Measurements from ENCODE around the gene PHF14. TPM values are rescaled to one million over a fixed set of nuclear protein-coding genes. Genes with fewer than 3 reads are reported as not detected.

Gene PHF14
- total RNA-seq, 2 donors from 2014 or later, result 13.0 to 14.3 TPM

DNA sequence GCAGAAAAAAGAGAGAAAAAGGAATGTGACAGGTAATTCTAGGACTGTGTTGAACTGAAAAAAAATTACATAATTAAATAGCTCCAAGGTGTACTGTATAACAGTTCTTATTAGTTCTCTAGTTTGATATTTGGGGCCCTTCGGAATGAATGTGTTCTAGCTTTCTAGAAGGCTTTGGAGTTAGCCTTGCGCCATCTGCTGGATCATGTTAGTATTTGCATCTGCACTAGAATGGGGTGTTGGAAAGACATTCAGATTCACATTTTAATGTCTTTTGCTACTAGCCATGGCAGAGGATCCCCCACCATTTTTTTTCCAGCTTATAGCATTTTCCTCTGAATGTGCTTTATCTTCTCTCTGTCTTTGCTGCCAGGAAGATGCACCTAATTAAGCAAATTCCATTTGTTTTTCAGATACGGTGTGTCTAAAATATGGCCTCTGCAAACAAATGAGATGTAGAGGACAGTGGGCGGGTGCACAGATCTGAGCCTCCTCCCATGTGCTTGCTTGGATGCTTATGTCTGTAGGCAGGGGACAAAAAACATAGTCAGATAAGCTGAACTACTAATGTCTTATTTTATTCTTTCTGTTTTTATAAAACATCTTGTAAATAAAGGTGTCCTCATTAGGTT, 238.5 kb downstream of the PHF14 start:
- no peaks in the 10 kb centered on the region for H3K4me1 ChIP-seq
- H3K4me3 ChIP-seq, result no peak overlapping the region
- no peaks in the 10 kb centered on the region for H3K36me3 ChIP-seq
- no peak overlapping the region for H3K27ac ChIP-seq
- no peak for DNase-seq (ENCODE audit: low spot score)
- H3K9me3 ChIP-seq, result no peaks in the 10 kb centered on the region
- H3K27me3 ChIP-seq, result no peaks in the 10 kb centered on the region
- TF ChIP-seq, protein P1, sequence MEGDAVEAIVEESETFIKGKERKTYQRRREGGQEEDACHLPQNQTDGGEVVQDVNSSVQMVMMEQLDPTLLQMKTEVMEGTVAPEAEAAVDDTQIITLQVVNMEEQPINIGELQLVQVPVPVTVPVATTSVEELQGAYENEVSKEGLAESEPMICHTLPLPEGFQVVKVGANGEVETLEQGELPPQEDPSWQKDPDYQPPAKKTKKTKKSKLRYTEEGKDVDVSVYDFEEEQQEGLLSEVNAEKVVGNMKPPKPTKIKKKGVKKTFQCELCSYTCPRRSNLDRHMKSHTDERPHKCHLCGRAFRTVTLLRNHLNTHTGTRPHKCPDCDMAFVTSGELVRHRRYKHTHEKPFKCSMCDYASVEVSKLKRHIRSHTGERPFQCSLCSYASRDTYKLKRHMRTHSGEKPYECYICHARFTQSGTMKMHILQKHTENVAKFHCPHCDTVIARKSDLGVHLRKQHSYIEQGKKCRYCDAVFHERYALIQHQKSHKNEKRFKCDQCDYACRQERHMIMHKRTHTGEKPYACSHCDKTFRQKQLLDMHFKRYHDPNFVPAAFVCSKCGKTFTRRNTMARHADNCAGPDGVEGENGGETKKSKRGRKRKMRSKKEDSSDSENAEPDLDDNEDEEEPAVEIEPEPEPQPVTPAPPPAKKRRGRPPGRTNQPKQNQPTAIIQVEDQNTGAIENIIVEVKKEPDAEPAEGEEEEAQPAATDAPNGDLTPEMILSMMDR (IDR thresholded peaks at IDR 0.05), result peak; percentile 84 to 85

DNA sequence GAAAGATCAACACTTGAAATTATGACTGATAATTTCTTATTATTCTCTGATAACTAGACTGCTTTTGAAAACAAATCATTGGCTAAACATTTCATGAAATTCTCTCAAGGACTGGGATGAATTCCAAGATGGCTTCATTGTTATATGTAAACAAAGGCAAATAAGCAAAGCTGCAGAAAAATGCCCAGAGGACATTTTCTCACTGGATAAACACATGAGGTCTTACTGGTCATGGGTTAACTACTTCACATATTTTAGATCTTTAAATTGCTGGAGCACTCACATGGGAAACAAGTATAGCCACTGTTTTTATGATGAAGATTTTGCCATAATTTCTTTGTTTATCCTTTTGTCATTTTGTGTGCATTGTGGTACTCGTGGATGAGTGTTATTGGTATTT, 239.1 kb downstream of the PHF14 start:
- Histone ChIP-seq H3K4me1 (no peaks in the 10 kb centered on the region), H3K27me3 (no peaks in the 10 kb centered on the region), H3K27ac (no peak overlapping the region), H3K4me3 (no peak overlapping the region), H3K36me3 (no peaks in the 10 kb centered on the region), H3K9me3 (no peaks in the 10 kb centered on the region)
- TF ChIP-seq, protein P1 (IDR thresholded peaks at IDR 0.05), result no peak
- no peak for DNase-seq (ENCODE audit: low spot score)

DNA sequence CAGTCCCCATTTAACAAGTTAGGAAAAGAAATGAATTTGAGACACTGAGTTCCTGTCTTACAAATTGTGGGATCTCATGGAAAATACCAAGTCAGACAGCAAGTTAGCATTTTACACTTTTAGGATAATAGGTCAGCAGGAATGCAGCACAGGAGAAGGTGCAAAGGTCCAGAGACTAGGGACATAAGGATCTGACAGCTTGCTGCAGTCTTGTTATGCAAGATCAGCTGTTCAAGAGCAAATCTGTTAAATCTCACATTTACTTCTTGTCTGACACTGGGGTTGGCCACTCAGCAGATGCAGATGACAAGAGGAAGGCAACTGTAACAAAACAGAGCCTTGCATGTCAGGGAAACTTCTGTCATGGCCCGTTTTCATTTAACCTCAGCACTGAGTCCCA, 239.6 kb downstream of the PHF14 start:
- no peak overlapping the region for H3K27ac ChIP-seq

DNA sequence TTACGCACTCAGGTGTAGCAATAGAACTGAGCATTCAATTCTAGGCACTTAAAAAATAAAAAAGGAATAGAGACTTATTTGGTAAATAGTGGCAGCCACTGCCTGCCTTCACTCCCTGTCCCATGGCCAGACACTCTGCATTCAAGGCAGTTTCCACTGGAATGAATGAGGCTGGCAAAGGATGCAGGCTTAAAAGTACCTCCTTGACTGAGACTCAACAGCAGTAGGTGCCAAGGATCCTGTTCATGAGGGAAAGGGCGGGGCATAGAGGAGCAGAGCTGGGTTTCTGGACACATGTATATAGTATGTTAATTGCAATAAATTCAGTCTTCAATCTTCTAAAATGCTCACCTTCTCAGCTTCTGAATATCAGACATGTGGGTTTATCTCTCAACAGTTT, 242.6 kb downstream of the PHF14 start:
- DNase-seq (ENCODE audit: low spot score), result no peak
- Histone ChIP-seq H3K4me1 (peaks cover 0 to 4% of the 10 kb centered on the region in 2 donors), H3K36me3 (no peaks in the 10 kb centered on the region), H3K27ac (no peak overlapping the region), H3K27me3 (no peaks in the 10 kb centered on the region), H3K4me3 (no peak overlapping the region), H3K9me3 (no peaks in the 10 kb centered on the region)
- TF ChIP-seq, protein P1 (IDR thresholded peaks at IDR 0.05), result no peak

More for the DNA sequence above, 239.6 kb downstream of the PHF14 start:
- Histone ChIP-seq H3K4me1 (no peaks in the 10 kb centered on the region), H3K27me3 (no peaks in the 10 kb centered on the region), H3K36me3 (no peaks in the 10 kb centered on the region), H3K4me3 (no peak overlapping the region), H3K9me3 (no peaks in the 10 kb centered on the region)
- DNase-seq (ENCODE audit: low spot score), result no peak
- TF ChIP-seq, protein P1 (IDR thresholded peaks at IDR 0.05), result no peak

DNA sequence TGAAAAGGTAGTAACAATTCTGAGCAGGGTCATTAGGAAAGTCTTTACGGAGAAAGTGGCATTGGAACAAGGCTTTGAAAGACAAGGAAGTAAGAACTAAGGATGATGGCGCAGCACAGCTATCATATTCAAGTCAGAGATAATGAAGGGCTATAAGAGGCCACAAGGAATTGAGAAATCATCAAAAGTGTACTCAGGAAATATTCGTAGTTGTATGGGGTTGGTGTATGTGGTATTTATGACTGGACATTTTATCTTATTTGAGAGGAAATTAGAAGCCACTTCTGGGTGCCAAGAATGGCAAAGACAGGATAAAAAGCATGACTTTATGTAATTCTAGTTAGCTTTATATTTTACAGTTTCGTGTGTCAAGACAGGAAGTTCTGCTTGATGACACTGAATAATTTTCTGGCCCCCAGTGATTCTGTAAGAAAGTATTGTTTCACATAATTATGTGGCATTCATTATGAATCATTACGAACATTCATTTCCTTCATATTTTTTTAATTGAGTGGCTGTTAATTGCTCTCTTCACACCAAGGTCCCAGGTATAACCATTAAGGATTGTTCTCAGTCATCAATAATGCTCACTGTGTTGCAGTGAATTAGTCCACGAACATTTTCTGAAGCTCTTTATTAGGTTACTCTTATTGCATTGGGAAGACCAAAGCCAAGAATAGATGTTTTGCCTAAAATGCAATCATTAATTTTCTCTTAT, 244.3 kb downstream of the PHF14 start:
- no peak for DNase-seq (ENCODE audit: low spot score)
- Histone ChIP-seq H3K36me3 (no peaks in the 10 kb centered on the region), H3K4me1 (peaks cover 0 to 6% of the 10 kb centered on the region in 2 donors), H3K27ac (no peak overlapping the region), H3K9me3 (no peaks in the 10 kb centered on the region), H3K4me3 (no peak overlapping the region), H3K27me3 (no peaks in the 10 kb centered on the region)
- TF ChIP-seq, protein P1 (IDR thresholded peaks at IDR 0.05), result no peak
